H1 (cell line): ENCODE results near the gene WRAP73. TPM values are rescaled to one million over a fixed set of nuclear protein-coding genes. Genes with fewer than 3 reads are reported as not detected.

ENCODE experiments used
- CTCF ChIA-PET: fragments of 300-600 bp; sonication (Branson Sonifier 250); formaldehyde crosslinking; loops from one replicate; lab custom pipeline; 2021; ENCODE audit not compliant: partially characterized antibody; lab: Charles Lee
- POLR2A ChIA-PET: fragments of 300-600 bp; sonication (Branson Sonifier 250); formaldehyde crosslinking; loops from one replicate; lab custom pipeline; 2021; ENCODE audit warnings: inconsistent platforms; ENCODE audit not compliant: partially characterized antibody; lab: Charles Lee
- DNase-seq, 2 experiments: peaks; one replicate each; pipeline versions ENCODE4 v3.0.0 to v3.0.0-alpha.2; 2010 to 2022; ENCODE audit warnings: low spot score in 2 of 2, low read depth in 1 of 2, mixed read lengths in 1 of 2
- FAIRE-seq: peaks from 2 replicates; lab custom pipeline; 2011; peaks lifted over from hg19 to GRCh38; lab: Jason Lieb, UNC
- H2AFZ ChIP-seq: 2 replicates; pipeline ENCODE4 v1.8.1; 2012; ENCODE audit warnings: low read length, inconsistent platforms
- H2AK5ac ChIP-seq: 2 replicates; pipeline ENCODE4 v1.6.1; 2013; ENCODE audit warnings: low read depth, low read length
- H2BK120ac ChIP-seq: replicated peaks from 2 replicates; pipeline ENCODE3; 2013; ENCODE audit warnings: low read depth, low read length, inconsistent platforms
- H2BK12ac ChIP-seq: 2 replicates; pipeline ENCODE4 v1.6.1; 2013; ENCODE audit warnings: low read depth, low read length
- H2BK15ac ChIP-seq: 2 replicates; pipeline ENCODE4 v1.6.1; 2013; ENCODE audit warnings: low read length
- H2BK20ac ChIP-seq: 2 replicates; pipeline ENCODE4 v1.6.1; 2013; ENCODE audit warnings: low read length
- H2BK5ac ChIP-seq: 2 replicates; pipeline ENCODE4 v1.6.1; 2013; ENCODE audit warnings: low read depth, low read length
- H3K14ac ChIP-seq: 2 replicates; pipeline ENCODE4 v1.6.1; 2013; ENCODE audit warnings: inconsistent platforms; ENCODE audit not compliant: insufficient read length
- H3K18ac ChIP-seq: 2 replicates; pipeline ENCODE4 v1.6.1; 2013; ENCODE audit warnings: low read length; ENCODE audit errors: extremely low read depth
- H3K23ac ChIP-seq: 2 replicates; pipeline ENCODE4 v1.6.1; 2013; ENCODE audit warnings: inconsistent platforms; ENCODE audit not compliant: insufficient read length
- H3K23me2 ChIP-seq: 2 replicates; pipeline ENCODE4 v1.6.1; 2013; ENCODE audit warnings: low read depth, low read length
- H3K27ac ChIP-seq: 2 replicates; pipeline ENCODE4 v1.6.1; 2011; ENCODE audit warnings: low read depth, low read length, inconsistent platforms
- H3K27me3 ChIP-seq, 4 experiments: replicated peaks in 1 of 4; 1 replicate in 1 of 4; 2 replicates in 3 of 4; pipeline versions ENCODE4 v1.6.1 to v1.8.1; 2011 to 2013; ENCODE audit warnings: low read length in 3 of 4, mild to moderate bottlenecking in 3 of 4, inconsistent platforms in 2 of 4, mixed read lengths in 2 of 4, moderate library complexity in 1 of 4; ENCODE audit not compliant: control insufficient read depth in 3 of 4, insufficient read depth in 3 of 4; ENCODE audit errors: extremely low read depth in 1 of 4
- H3K36me3 ChIP-seq, 4 experiments: 2 replicates each; pipeline versions ENCODE4 v1.6.1 to v1.8.1; 2011 to 2013; ENCODE audit warnings: mild to moderate bottlenecking in 4 of 4, low read length in 3 of 4, moderate library complexity in 2 of 4, control low read depth in 1 of 4, inconsistent platforms in 1 of 4; ENCODE audit not compliant: insufficient read depth in 4 of 4, control insufficient read depth in 2 of 4
- H3K4ac ChIP-seq: replicated peaks from 2 replicates; pipeline ENCODE3; 2013; ENCODE audit warnings: low read length, low read depth, mixed read lengths, inconsistent platforms; ENCODE audit not compliant: insufficient read length
- H3K4me1 ChIP-seq, 4 experiments: replicated peaks in 1 of 4; 1 replicate in 1 of 4; 2 replicates in 3 of 4; pipeline versions ENCODE4 v1.6.1 to v1.8.1; 2011 to 2013; ENCODE audit warnings: low read length in 3 of 4, inconsistent platforms in 2 of 4, mixed read lengths in 1 of 4; ENCODE audit not compliant: insufficient read depth in 4 of 4, control insufficient read depth in 3 of 4
- H3K4me2 ChIP-seq, 2 experiments: 2 replicates each; pipeline versions ENCODE4 v1.6.1 to v1.8.1; 2011 to 2013; ENCODE audit warnings: low read depth in 2 of 2, low read length in 2 of 2, control low read depth in 1 of 2, inconsistent platforms in 1 of 2, mild to moderate bottlenecking in 1 of 2; ENCODE audit not compliant: insufficient read depth in 1 of 2
- H3K4me3 ChIP-seq, 4 experiments: fragments of 200-600, 300-600 bp in 1 of 4; sonication (generic), shearing (Covaris generic), sonication (Bioruptor Twin) in 1 of 4; 2 replicates each; pipeline versions ENCODE4 v1.5.1 to v1.8.1; 2011 to 2016; ENCODE audit warnings: low read length in 4 of 4, low read depth in 3 of 4, control low read depth in 2 of 4, inconsistent platforms in 2 of 4, mild to moderate bottlenecking in 2 of 4, mixed read lengths in 1 of 4, moderate library complexity in 1 of 4; ENCODE audit not compliant: insufficient read depth in 2 of 4; ENCODE audit errors: extremely low read depth in 1 of 4
- H3K56ac ChIP-seq: replicated peaks from 2 replicates; pipeline ENCODE3; 2013; ENCODE audit warnings: low read depth, mild to moderate bottlenecking, mixed read lengths, low read length, inconsistent platforms; ENCODE audit not compliant: insufficient read length
- H3K79me1 ChIP-seq: 2 replicates; pipeline ENCODE4 v1.6.1; 2013; ENCODE audit warnings: low read depth, low read length, control low read depth
- H3K79me2 ChIP-seq, 2 experiments: 2 replicates each; pipeline versions ENCODE4 v1.6.1 to v1.8.1; 2012 to 2013; ENCODE audit warnings: low read length in 2 of 2, mild to moderate bottlenecking in 2 of 2, inconsistent platforms in 1 of 2; ENCODE audit not compliant: insufficient read depth in 2 of 2, control insufficient read depth in 1 of 2
- H3K9ac ChIP-seq, 4 experiments: replicated peaks in 1 of 4; 1 replicate in 1 of 4; 2 replicates in 3 of 4; pipeline versions ENCODE4 v1.6.1 to v1.8.1; 2011 to 2013; ENCODE audit warnings: low read depth in 3 of 4, low read length in 3 of 4, control low read depth in 2 of 4, mild to moderate bottlenecking in 2 of 4, moderate library complexity in 2 of 4, inconsistent platforms in 1 of 4; ENCODE audit errors: extremely low read depth in 1 of 4
- H3K9me3 ChIP-seq, 2 experiments: 2 replicates each; pipeline versions ENCODE4 v1.6.1 to v1.8.1; 2012 to 2013; ENCODE audit warnings: mild to moderate bottlenecking in 2 of 2, moderate library complexity in 2 of 2, control low read depth in 1 of 2, inconsistent platforms in 1 of 2, low read depth in 1 of 2, low read length in 1 of 2, mixed read lengths in 1 of 2; ENCODE audit not compliant: insufficient read depth in 2 of 2
- H4K20me1 ChIP-seq, 2 experiments: replicated peaks in 1 of 2; 2 replicates each; pipeline versions ENCODE3 to v1.8.1; 2011 to 2013; ENCODE audit warnings: inconsistent platforms in 2 of 2, low read length in 2 of 2, mild to moderate bottlenecking in 1 of 2; ENCODE audit not compliant: insufficient read depth in 2 of 2, control insufficient read depth in 1 of 2
- H4K5ac ChIP-seq: 2 replicates; pipeline ENCODE4 v1.6.1; 2013; ENCODE audit warnings: low read length, low read depth, mixed read lengths, inconsistent platforms; ENCODE audit not compliant: insufficient read length
- H4K8ac ChIP-seq: 2 replicates; pipeline ENCODE4 v1.8.0; 2013; ENCODE audit warnings: mild to moderate bottlenecking, moderate library complexity, low read length, inconsistent platforms; ENCODE audit not compliant: insufficient read depth; ENCODE audit errors: extremely low read depth
- H4K91ac ChIP-seq: replicated peaks from 2 replicates; pipeline ENCODE3; 2013; ENCODE audit warnings: low read length, mixed read lengths, inconsistent platforms; ENCODE audit not compliant: insufficient read length
- ASH2L ChIP-seq: fragments of 200-600, 300-600 bp; sonication (generic); IDR thresholded peaks from one replicate; pipeline ENCODE4 v1.7.1; 2017; ENCODE audit warnings: low read length
- KDM1A ChIP-seq: fragments of 200-600, 300-600 bp; sonication (generic); IDR thresholded peaks from 2 replicates; pipeline ENCODE4 v1.7.1; 2016; ENCODE audit warnings: mild to moderate bottlenecking, low read length, borderline replicate concordance
- KDM5A ChIP-seq: fragments of 200-600 bp; IDR thresholded peaks from 2 replicates; pipeline ENCODE4 v1.7.1; 2012; ENCODE audit warnings: mild to moderate bottlenecking, low read length, inconsistent platforms, mixed read lengths
- MAFK ChIP-seq: IDR thresholded peaks from 2 replicates; pipeline ENCODE4 v1.6.1; 2012; ENCODE audit warnings: low read depth, mild to moderate bottlenecking, improper control_type of control experiment, low read length
- PHF8 ChIP-seq: fragments of 200-600 bp; sonication (generic); conservative IDR thresholded peaks from 2 replicates; pipeline ENCODE4 v1.7.1; 2012; ENCODE audit warnings: low read depth, mild to moderate bottlenecking, inconsistent platforms, low read length, moderate library complexity
- POLR2AphosphoS5 ChIP-seq: IDR thresholded peaks from 2 replicates; pipeline ENCODE4 v1.6.1; 2011; ENCODE audit warnings: low read depth, low read length
- POU5F1 ChIP-seq: IDR thresholded peaks from 2 replicates; pipeline ENCODE4 v1.6.1; 2011; ENCODE audit warnings: low read depth, mild to moderate bottlenecking, low read length, moderate library complexity
- SIRT6 ChIP-seq: IDR thresholded peaks from one replicate; pipeline ENCODE4 v1.7.1; 2012; ENCODE audit warnings: low read length, inconsistent platforms
- TEAD4 ChIP-seq: IDR thresholded peaks from 2 replicates; pipeline ENCODE4 v1.6.1; 2012; ENCODE audit warnings: low read depth, low read length, inconsistent platforms, mixed read lengths
- WGBS, 2 experiments: shearing (Covaris generic) in 1 of 2; methylation state at CpG; one replicate each; pipeline versions ENCODE4 v1.1.6 to v1.1.7; 2013 to 2015; ENCODE audit warnings: low lambda C conversion rate in 2 of 2, mixed read lengths in 2 of 2, inconsistent platforms in 1 of 2, low coverage in 1 of 2, missing lambda C conversion rate in 1 of 2; ENCODE audit not compliant: insufficient replicate concordance in 2 of 2, insufficient coverage in 1 of 2, insufficient read length in 1 of 2; ENCODE audit errors: extremely low coverage in 1 of 2, missing lambda C conversion rate in 1 of 2; 5-methylcytosine and 5-hydroxymethylcytosine counted together
- polyA plus RNA-seq, 7 experiments: library from polyadenylated mRNA; depleted of rRNA in 3 of 7; stranded (reverse) in 5 of 7; unstranded in 2 of 7; fragments of >200 nt in 5 of 7; fragments of 200-250 nt in 2 of 7; gene quantifications; 1 replicate in 5 of 7; 2 replicates in 1 of 7; 4 replicates in 1 of 7; pipeline versions ENCODE4 v1.2.1 to v1.2.3, GENCODE V29; 2011 to 2013; ENCODE audit warnings: missing spikeins in 2 of 7, mixed read lengths in 2 of 7
- total RNA-seq: library from RNA; stranded (reverse); fragmentation: NEBNext Ultra II Directional; extraction: Animal tissue kit (Norgen Biotek cat#: 25700); gene quantifications from 2 replicates; pipeline ENCODE4 v1.2.1, GENCODE V29; 2021
- TF ChIP-seq, protein P1 (sequence below): IDR thresholded peaks from 2 replicates; pipeline ENCODE4 v1.6.1; 2011; ENCODE audit warnings: low read length, improper control_type of control experiment
- TF ChIP-seq, protein P2 (sequence below): IDR thresholded peaks from 2 replicates; pipeline ENCODE4 v1.6.1; 2012; ENCODE audit warnings: low read length, inconsistent platforms

Gene WRAP73
- total and polyA plus RNA-seq, 2 of the 8 experiments (the other 6 are each of a cell fraction or from before 2014, with no cell fraction given), result 30.3 to 50.7 TPM

DNA sequence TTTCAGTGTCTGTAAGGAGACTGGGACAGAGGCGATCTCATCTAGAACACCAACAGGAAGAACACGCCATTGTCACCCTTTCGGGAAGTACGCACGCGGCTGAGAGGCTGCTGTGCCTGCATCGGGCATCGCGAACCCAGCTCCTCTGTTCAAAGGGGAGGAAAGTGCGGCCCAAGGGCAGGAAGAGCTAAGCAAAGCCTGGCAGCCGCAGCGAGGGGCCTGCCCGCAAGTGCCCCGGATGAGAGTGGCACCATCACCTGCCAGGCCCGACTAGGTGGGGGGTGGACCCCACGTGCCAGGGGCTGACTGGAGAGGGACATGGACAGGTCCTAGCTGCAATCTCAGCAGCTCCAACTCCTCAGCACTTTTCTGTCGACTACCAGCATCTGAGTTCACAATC, 17.6 kb downstream of the WRAP73 start:
- Histone ChIP-seq H2BK20ac (no peak overlapping the region; the same call in 1 of the 2 replicates), H3K4me2 (peak overlapping the region in 1 of 2 experiments; percentile 38; a peak in 1 of 4 replicates), H2BK120ac (no peak overlapping the region), H3K9me3 (no peaks in the 10 kb centered on the region), H2BK12ac (0 out of 2 replicates have a peak overlapping the region, but pooled peaks have one; percentile 17), H2BK15ac (no peak overlapping the region; the same call in 1 of the 2 replicates), H3K4me3 (no peak overlapping the region), H4K20me1 (peaks cover 4 to 12% of the 10 kb centered on the region in 2 experiments), H3K4ac (no peak overlapping the region), H3K79me2 (no peaks in the 10 kb centered on the region), H3K79me1 (no peaks in the 10 kb centered on the region), H3K27ac (peak overlapping the region; percentile 19; the same call in 1 of the 2 replicates), H4K8ac (no peak overlapping the region), H3K14ac (no peak overlapping the region), H2AFZ (no peak overlapping the region), H3K23me2 (no peaks in the 10 kb centered on the region), H3K23ac (no peak overlapping the region), H3K56ac (no peak overlapping the region), H3K27me3 (no peaks in the 10 kb centered on the region), H4K91ac (no peak overlapping the region), H3K18ac (no peak overlapping the region; the same call in 1 of the 2 replicates), H2AK5ac (no peak overlapping the region), H3K4me1 (peaks cover 0 to 10% (median 2%) of the 10 kb centered on the region in 4 experiments; a peak in 3 of 7 replicates), H4K5ac (no peak overlapping the region), H2BK5ac (peak overlapping the region; percentile 39; the same call in 1 of the 2 replicates), H3K36me3 (peaks cover 5 to 53% (median 15%) of the 10 kb centered on the region in 4 experiments), H3K9ac (peak overlapping the region in 2 of 4 experiments; percentile 4 to 28; a peak in 2 of 7 replicates)
- no peak for DNase-seq
- ChIA-PET CTCF (interaction anchor here (0.8 to 4.8 kb wide), 10 partner anchors 10 to 200 kb away, joined by 3 to 22 read pairs (median 4); no protein-coding TSS in a partner anchor), POLR2A (interaction anchor here (1.5 kb wide), 1 partner anchor 175 kb away, joined by 3 read pairs; no protein-coding TSS in a partner anchor)
- TF ChIP-seq PHF8, result no peak
- no peak for TF ChIP-seq TEAD4
- no peak for TF ChIP-seq ASH2L
- TF ChIP-seq MAFK, result no peak
- TF ChIP-seq KDM5A, result no peak
- no peak for TF ChIP-seq POU5F1
- TF ChIP-seq KDM1A, result no peak
- TF ChIP-seq POLR2AphosphoS5, result no peak
- TF ChIP-seq, protein P1, sequence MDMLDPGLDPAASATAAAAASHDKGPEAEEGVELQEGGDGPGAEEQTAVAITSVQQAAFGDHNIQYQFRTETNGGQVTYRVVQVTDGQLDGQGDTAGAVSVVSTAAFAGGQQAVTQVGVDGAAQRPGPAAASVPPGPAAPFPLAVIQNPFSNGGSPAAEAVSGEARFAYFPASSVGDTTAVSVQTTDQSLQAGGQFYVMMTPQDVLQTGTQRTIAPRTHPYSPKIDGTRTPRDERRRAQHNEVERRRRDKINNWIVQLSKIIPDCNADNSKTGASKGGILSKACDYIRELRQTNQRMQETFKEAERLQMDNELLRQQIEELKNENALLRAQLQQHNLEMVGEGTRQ, result no peak
- TF ChIP-seq SIRT6, result no peak
- TF ChIP-seq, protein P2, sequence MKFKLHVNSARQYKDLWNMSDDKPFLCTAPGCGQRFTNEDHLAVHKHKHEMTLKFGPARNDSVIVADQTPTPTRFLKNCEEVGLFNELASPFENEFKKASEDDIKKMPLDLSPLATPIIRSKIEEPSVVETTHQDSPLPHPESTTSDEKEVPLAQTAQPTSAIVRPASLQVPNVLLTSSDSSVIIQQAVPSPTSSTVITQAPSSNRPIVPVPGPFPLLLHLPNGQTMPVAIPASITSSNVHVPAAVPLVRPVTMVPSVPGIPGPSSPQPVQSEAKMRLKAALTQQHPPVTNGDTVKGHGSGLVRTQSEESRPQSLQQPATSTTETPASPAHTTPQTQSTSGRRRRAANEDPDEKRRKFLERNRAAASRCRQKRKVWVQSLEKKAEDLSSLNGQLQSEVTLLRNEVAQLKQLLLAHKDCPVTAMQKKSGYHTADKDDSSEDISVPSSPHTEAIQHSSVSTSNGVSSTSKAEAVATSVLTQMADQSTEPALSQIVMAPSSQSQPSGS, result no peak
- no peak for FAIRE-seq
- 91% methylated on average over 16 of the region's 17 CpGs; no CpG with 5 or more reads in 1 of the 2 experiments for WGBS, 2 experiments
